Ishikawa (cell line): ENCODE measurements around the gene HAP1.

Source experiments
- CREB1 ChIP-seq: IDR thresholded peaks from 2 replicates; pipeline ENCODE4 v1.6.1; 2012; ENCODE audit warnings: low read depth
- FOXM1 ChIP-seq: IDR thresholded peaks from 2 replicates; pipeline ENCODE4 v1.6.1; 2012; ENCODE audit warnings: low read depth, borderline replicate concordance
- RAD21 ChIP-seq: IDR thresholded peaks from 2 replicates; pipeline ENCODE4 v1.6.1; 2012; ENCODE audit warnings: low read depth
- ZBTB7A ChIP-seq: IDR thresholded peaks from 2 replicates; pipeline ENCODE4 v1.6.1; 2012; ENCODE audit warnings: low read depth
- TF ChIP-seq, protein P1 (sequence below): IDR thresholded peaks from 2 replicates; pipeline ENCODE4 v1.6.1; 2012; ENCODE audit warnings: low read depth, mild to moderate bottlenecking

DNA sequence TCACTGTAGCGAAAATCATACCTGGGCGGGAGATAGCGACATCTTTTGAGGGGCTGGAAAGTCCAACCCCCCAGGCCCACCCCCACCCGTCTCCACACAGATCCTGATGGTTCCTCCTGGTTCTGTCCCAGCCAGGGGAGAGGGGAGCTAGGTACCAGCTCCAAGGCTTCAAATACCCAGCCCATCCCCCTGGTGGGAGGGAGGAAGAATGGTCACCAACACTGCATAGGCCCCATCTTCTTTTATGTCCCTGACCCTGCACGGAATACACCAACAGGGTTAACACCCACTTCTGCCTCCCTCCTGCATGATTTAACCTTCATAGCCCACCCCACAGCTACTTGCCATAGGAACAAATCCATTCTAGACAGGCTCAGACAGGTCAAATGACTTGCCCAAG lies 9.3 kb downstream of the HAP1 start:
- TF ChIP-seq ZBTB7A, result no peak
- TF ChIP-seq, protein P1, sequence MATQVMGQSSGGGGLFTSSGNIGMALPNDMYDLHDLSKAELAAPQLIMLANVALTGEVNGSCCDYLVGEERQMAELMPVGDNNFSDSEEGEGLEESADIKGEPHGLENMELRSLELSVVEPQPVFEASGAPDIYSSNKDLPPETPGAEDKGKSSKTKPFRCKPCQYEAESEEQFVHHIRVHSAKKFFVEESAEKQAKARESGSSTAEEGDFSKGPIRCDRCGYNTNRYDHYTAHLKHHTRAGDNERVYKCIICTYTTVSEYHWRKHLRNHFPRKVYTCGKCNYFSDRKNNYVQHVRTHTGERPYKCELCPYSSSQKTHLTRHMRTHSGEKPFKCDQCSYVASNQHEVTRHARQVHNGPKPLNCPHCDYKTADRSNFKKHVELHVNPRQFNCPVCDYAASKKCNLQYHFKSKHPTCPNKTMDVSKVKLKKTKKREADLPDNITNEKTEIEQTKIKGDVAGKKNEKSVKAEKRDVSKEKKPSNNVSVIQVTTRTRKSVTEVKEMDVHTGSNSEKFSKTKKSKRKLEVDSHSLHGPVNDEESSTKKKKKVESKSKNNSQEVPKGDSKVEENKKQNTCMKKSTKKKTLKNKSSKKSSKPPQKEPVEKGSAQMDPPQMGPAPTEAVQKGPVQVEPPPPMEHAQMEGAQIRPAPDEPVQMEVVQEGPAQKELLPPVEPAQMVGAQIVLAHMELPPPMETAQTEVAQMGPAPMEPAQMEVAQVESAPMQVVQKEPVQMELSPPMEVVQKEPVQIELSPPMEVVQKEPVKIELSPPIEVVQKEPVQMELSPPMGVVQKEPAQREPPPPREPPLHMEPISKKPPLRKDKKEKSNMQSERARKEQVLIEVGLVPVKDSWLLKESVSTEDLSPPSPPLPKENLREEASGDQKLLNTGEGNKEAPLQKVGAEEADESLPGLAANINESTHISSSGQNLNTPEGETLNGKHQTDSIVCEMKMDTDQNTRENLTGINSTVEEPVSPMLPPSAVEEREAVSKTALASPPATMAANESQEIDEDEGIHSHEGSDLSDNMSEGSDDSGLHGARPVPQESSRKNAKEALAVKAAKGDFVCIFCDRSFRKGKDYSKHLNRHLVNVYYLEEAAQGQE, result no peak
- TF ChIP-seq CREB1, result no peak
- TF ChIP-seq RAD21, result no peak
- no peak for TF ChIP-seq FOXM1
